GM23338 (cell line): ENCODE results near the gene DLG2.

Experiments
- CTCF ChIP-seq, 2 experiments: fragments of 200-600 bp in 1 of 2; sonication (generic) in 1 of 2; conservative IDR thresholded peaks; 2 replicates each; pipeline versions ENCODE4 v1.5.1 to v1.6.1; 2016 to 2017; ENCODE audit warnings: antibody characterized with exemption in 2 of 2, low read depth in 2 of 2, mild to moderate bottlenecking in 2 of 2, moderate library complexity in 1 of 2
- EZH2 ChIP-seq: fragments of 200-600 bp; sonication (generic); IDR thresholded peaks from one replicate; pipeline ENCODE4 v1.8.0; 2017; ENCODE audit warnings: antibody characterized with exemption, mild to moderate bottlenecking, low read depth; ENCODE audit not compliant: unreplicated experiment
- EZH2phosphoT487 ChIP-seq: fragments of 200-600 bp; sonication (generic); IDR thresholded peaks from one replicate; pipeline ENCODE4 v1.8.1; 2018; ENCODE audit warnings: antibody characterized with exemption; ENCODE audit not compliant: unreplicated experiment
- POLR2AphosphoS5 ChIP-seq: IDR thresholded peaks from 2 replicates; pipeline ENCODE4 v1.6.1; 2016; ENCODE audit warnings: antibody characterized with exemption, low read depth
- REST ChIP-seq: IDR thresholded peaks from one replicate; pipeline ENCODE4 v1.6.1; 2018; ENCODE audit warnings: antibody characterized with exemption; ENCODE audit not compliant: unreplicated experiment
- ZNF114 ChIP-seq: fragments of 250-450 bp; sonication (Bioruptor Pico); IDR thresholded peaks from 2 replicates; pipeline ENCODE4 v1.5.0; 2020; ENCODE audit warnings: mild to moderate bottlenecking, moderate library complexity
- ZNF331 ChIP-seq: fragments of 250-450 bp; sonication (Bioruptor Pico); IDR thresholded peaks from 2 replicates; pipeline ENCODE4 v1.5.0; 2020; ENCODE audit warnings: low read depth, mild to moderate bottlenecking, moderate library complexity

- TF ChIP-seq CTCF (conservative IDR thresholded peaks at IDR 0.05; ENCODE audit: low read depth in 2 of 2) (no peak), POLR2AphosphoS5 (no peak), ZNF331 (CRISPR knock-in tag) (no peak), EZH2phosphoT487 (no peak), ZNF114 (CRISPR knock-in tag) (no peak), REST (no peak), EZH2 (no peak)
Measured at GRCh38 chr11:84757711-84758110, 869.4 kb downstream of the DLG2 start.
